ENCODE data around the gene EDEM1.
"Not testable (repeated sequence)": the region's sequence is repeated elsewhere in the genome, so short reads cannot be mapped to it uniquely, and the experiment has no call there.

EDEM1 gene

GRCh38 chr3:5179036-5179435 lies 8.5 kb upstream of the EDEM1 start:
- not testable (repeated sequence) for DNase-seq

- DNase-seq: no peak
Measured at GRCh38 chr3:5181469-5182141, 5.9 kb upstream of the EDEM1 start.

- DNase-seq: not testable (repeated sequence)
Measured at GRCh38 chr3:5183714-5184113, 3.8 kb upstream of the EDEM1 start.

GRCh38 chr3:5184499-5184898 lies 3.0 kb upstream of the EDEM1 start:
- DNase-seq: no peak

GRCh38 chr3:5185093-5185673 lies 2.3 kb upstream of the EDEM1 start:
- DNase-seq: no peak

GRCh38 chr3:5186089-5186857 lies 1.2 kb upstream of the EDEM1 start:
- no peak for DNase-seq

- DNase-seq: no peak
Measured at GRCh38 chr3:5186858-5187155, 700 bp upstream of the EDEM1 start.

- DNase-seq: peak; percentile 15
Measured at GRCh38 chr3:5187920-5188418, 462 bp downstream of the EDEM1 start.

GRCh38 chr3:5188419-5189221 lies 1.1 kb downstream of the EDEM1 start:
- DNase-seq: no peak

- no peak for DNase-seq
Measured at GRCh38 chr3:5190147-5190791, 2.8 kb downstream of the EDEM1 start.

- no peak for DNase-seq
Measured at GRCh38 chr3:5191555-5192304, 4.2 kb downstream of the EDEM1 start.

GRCh38 chr3:5192571-5193365 lies 5.3 kb downstream of the EDEM1 start:
- no peak for DNase-seq

- DNase-seq: no peak
Measured at GRCh38 chr3:5194341-5194740, 6.8 kb downstream of the EDEM1 start.

- DNase-seq: peak; percentile 24
Measured at GRCh38 chr3:5194801-5195509, 7.4 kb downstream of the EDEM1 start.

- no peak for DNase-seq
Measured at GRCh38 chr3:5195605-5196004, 8.1 kb downstream of the EDEM1 start.

- no peak for DNase-seq
Measured at GRCh38 chr3:5197022-5197421, 9.5 kb downstream of the EDEM1 start.

GRCh38 chr3:5197470-5198312 lies 10.2 kb downstream of the EDEM1 start:
- DNase-seq: no peak

GRCh38 chr3:5198313-5198677 lies 10.8 kb downstream of the EDEM1 start:
- no peak for DNase-seq

GRCh38 chr3:5198986-5199731 lies 11.7 kb downstream of the EDEM1 start:
- no peak for DNase-seq

Data from NK-92 treated with Interleukin-12 subunit alpha and Interleukin-12 subunit beta, amount 100 ng/mL, for 24 hours (cell line).